HG03378 (cell line): ENCODE results near the gene ETS1.
"Not testable (repeated sequence)": the region's sequence is repeated elsewhere in the genome, so short reads cannot be mapped to it uniquely, and the experiment has no call there.

Experiments
- ATAC-seq: cut with Tn5 transposase; IDR thresholded peaks from one replicate; pipeline ENCODE4 v1.9.1; 2021; ENCODE audit warnings: mild to moderate bottlenecking, moderate library complexity; ENCODE audit not compliant: unreplicated experiment

The ETS1 gene

DNA sequence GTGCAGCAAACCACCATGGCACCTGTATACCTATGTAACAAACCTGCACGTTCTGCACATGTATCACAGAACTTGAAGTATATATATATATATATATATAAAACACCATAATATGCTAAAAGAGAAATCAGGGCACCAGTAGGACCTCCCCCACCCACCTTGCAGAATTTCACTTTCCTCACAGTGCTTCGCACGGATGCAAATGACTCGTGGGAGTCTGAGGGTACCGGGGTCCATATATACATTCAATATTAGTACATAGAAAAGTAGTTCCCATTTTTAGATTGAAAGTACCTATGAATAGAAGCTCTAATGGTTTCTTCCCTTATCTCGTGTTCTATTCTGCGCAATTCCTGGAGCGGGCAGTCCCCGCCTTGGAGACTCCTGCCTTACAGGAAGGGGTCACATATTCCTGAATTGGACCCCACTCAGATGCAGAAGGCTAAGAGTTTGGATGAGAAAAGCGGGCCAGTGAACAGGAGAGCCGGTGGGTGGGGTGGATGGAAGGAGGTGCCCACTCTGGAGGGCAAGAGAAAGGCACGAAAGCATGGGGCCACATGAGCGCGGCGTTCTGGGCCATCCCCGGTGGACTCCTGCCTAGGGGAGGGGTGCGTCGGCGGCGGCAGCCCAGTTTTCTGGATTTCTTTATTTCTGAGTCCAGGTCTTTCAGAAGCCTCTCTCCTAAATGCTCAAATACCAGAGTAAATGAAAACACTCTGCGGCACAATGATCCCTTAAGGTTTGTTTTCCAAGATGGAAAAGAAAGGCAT is 136.3 kb downstream of the ETS1 start:
- no peak for ATAC-seq

DNA sequence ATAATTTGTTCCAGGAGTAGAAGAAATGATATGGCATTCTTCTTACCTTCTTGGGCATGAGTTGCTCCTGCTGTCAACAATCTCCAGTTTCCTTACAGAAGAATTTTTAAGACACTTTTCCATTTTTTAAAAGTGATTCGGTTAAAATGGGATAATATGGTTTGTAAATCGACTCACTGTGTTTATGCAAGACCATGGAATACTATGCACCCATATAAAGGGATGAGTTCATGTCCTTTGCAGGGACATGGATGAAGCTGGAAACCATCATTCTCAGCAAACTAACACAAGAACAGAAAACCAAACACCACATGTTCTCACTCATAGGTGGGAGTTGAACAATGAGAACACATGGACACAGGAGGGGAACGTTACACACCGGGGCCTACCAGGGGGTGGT is 136.9 kb downstream of the ETS1 start:
- not testable (repeated sequence) for ATAC-seq

DNA sequence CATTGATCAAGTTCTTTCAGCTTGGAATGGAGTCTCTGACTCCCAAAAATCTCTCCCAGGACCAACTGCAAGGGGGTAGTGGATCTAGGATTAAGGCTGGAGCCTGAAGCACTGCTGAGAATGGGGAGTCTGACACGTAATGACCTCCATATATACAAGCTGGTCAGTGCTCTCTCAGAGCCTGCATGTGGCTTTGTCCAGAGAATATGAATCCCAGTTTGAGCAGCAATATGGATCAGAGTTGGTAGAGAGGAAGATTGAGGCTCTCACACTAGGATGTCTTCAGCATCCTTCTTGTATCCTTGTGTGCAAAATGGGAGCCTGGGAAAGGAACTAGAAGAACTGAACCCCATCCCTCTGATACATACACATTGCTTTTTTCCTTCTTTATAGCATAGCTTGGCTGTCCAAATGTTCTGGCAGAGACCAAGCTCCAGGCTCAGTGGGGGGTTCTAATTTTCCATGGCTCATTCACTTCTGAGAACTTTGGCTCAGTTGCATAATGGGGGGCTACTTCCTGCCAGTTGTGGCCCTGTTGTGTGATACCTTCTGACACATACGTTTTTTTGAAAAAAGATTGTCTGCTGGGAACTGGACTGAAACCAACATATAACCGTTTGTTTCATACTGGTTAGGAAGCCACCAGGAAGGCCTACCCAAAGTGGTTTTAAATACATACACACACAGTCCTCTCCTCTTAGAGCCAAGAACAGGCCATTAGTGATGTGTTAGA is 138.2 kb downstream of the ETS1 start:
- no peak for ATAC-seq

DNA sequence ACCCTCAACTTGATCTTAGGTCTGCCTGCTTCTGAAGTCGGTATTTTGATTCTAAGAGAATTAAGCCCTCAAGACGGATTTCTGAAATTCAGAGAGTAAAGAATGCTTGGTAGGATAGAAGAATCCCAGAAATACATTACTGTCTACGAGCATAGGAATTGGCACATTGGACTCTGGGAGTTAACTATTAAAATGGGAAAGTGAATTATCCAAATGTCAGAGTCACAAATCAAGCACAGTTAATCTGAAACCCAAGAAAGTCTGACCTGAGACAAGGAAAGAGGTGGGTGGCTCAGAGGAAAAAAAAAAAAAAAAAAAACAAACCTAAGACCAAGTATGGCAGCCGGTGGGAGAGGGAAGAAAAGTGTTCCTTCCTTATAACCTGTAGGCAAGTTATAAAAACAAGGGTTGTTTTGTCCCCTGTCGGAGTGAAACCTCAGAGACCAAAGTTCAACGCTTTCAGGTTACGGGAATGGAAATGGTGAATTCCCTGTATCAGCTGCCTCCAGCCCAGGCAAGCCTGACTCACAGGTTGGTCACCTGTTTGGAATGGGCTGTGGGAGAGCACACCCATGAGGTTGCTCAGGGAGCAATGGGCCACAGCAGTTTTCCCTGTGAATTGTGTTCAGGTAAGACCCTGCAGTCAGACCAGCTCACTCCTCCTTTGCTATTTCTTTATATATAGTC is 139.0 kb downstream of the ETS1 start:
- ATAC-seq = no peak

DNA sequence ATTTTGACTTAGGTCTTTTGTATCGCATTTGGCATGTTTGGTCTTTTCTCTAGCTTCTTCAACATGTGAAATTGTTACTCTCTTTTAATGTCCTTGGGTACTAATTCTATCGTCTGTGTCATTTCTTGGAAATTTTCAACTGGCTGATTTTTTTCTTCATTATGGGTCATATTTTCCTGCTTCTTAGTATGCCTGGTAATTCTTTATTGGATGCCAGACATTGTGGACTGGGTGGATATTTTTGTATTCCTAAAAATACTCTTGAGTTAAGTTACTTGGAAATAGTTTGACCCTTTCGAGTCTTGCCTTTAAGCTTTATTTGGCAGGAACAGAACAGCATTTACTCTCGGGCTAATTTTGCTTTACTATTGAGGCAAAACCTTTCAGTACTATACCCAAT is 140.1 kb downstream of the ETS1 start:
- ATAC-seq = no peak

DNA sequence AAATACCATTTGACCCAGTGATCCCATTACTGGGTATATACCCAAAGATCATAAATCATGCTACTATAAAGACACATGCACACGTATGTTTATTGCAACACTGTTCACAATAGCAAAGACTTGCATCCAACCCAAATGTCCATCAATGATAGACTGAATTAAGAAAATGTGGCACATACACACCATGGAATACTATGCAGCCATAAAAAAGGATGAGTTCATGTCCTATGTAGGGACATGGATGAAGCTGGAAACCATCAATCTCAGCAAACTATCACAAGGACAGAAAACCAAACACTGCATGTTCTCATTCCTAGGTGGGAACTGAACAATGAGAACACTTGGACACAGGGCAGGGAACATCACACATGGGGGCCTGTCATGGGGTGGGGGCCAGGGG is 141.4 kb downstream of the ETS1 start:
- ATAC-seq = not testable (repeated sequence)

DNA sequence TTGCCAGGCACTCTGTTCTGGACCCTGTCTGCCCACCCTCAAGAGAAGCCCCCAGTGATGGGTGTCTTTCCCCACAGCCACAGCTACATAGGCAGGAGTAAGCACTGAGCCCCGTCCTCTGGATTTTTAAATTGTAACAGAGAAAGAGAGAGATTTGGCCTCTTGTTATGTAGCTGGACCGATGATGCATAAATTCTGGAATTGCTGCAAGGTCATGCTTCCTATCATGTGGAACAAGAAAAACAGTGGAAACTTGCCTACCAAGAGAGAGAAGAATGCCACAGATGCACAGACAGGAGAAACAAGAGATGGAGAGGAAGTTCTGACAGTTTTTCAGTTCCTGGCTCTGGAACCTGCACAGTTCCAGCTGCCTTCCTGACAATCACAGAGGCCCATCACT is 150.2 kb downstream of the ETS1 start:
- no peak for ATAC-seq

DNA sequence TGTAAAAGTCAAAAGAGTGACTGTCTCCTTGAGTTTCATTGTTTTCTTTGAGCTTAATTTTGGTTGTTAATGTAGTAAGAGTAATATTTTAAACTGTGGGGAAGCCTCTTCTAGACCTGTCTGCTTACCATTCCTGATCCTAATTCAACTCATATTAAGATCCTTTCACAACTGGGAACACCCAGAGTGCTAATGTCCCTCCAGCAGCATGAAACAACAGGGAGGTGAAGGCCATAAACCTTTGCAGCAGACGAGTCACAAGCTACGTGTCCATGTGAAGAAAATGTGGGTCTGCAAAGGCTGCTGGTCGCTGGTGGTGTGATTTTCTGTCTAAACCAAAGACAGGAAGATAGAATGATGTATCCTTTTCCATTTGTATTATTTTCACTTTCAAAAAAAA is 152.5 kb downstream of the ETS1 start:
- ATAC-seq = no peak

DNA sequence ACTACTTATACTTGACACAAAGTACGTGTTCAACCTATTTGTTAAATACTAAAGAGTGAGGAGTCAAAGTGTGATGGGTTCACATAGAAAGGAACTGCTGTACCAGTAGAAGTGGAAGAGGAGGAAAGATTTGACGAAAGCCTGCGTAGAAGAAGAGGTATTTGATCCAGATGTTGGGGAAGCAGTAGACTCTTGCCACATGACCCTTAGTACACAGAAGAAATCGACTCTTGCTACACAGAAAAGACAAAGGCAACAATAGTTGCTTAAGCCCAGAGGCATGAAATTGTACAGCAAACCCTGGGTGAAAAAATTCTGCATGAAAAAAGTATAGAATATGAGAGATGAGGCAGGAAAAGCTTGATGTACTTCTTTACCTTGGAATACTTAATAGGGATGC is 152.9 kb downstream of the ETS1 start:
- ATAC-seq = no peak

DNA sequence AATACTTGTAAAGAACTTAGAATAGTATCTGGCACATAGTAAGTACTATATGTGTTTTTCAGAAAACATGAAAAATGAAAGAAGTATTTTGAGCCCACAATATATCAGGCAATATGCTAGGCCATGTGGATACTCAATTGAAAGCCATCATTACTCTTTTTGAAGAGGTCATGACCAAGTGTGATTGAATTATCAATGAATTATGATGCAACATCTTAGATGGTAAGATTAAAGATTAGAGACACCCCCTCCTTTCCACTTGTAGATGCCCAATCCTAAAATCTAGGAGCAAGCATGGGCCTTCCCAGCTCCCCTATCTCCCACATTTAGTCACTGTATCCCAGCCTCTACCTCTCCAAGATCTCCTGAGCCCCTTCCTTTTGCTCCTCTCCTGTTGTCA is 154.4 kb downstream of the ETS1 start:
- no peak for ATAC-seq

DNA sequence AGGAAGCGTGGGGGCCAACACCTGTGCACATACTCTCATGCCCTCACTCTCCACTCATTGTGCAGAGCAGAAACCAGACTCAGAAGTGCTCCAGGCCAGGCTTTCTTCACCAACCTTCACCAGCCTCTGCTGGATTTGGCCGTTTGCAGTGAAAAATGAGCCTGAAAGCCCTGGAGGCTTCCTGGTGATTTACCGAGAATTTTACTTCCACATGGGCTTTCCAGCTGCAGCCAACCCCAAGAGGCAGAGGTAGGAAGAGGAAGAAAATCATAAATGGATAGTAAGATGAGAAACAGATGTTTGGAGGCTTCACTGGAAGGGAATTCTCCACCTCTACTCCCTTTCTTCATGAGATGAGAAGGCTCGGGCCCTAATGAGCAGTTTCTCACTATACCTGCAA is 155.4 kb downstream of the ETS1 start:
- ATAC-seq = no peak

DNA sequence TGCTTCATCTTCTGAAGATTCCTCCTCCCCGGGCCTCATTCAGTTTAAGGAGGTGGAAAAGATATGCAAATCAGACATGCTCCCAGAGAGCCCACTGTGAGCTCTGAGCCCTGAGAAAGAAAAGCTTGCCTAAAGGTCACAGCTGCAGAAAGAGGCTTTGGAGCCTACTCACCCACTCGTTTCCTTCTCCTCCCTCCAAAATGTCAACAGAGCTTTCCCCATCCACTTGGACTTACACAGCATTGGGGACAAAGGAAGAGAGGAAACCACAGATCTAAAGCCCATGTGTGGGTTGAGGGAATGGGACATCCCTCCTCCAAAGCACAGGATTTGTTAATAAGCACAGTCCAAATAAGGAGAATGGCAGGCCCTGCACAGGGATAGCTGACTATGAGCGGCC is 158.4 kb downstream of the ETS1 start:
- no peak for ATAC-seq

DNA sequence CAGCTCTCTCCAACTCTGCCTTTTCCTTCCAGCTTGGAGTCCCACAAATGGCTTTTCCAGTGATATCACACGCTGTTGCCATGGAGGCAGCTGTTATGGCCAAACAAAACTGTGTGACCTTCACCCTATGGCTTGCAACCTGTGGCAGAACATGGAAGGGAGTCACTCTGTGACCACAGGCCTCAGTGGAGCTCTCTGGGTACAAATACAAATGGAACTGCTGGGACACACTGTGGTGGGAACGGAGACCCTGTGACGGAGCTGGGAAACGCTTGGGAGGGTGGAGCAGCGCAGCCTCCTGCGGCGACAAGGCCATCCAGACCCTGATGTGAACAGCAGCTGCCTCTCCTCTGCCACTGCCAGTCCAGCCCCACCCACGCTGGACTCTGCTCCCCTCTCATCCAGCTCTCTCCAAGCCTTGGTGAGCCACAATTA is 162.5 kb downstream of the ETS1 start:
- ATAC-seq = no peak

DNA sequence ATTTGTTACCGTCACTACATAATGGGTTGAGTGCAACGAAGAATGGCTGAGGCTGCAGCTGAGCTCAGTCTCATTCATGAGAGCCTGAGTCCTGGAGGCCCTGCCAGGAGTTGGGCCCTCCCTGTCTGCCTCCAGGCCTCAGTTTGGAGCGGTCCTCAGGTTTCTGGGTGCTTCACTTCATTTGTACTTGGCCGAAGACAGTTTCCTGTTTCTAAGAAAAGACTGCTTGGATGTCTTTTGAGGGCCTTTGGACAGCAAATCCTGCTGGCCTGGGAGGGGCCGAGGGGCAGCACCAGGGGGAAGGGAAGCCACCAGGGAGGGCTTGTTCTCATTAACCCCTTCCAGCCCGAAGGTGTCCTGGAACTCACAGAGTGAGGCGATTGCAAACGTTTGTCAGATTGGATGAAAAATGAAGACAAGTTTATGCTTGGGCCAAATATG is 163.1 kb downstream of the ETS1 start:
- ATAC-seq = no peak

DNA sequence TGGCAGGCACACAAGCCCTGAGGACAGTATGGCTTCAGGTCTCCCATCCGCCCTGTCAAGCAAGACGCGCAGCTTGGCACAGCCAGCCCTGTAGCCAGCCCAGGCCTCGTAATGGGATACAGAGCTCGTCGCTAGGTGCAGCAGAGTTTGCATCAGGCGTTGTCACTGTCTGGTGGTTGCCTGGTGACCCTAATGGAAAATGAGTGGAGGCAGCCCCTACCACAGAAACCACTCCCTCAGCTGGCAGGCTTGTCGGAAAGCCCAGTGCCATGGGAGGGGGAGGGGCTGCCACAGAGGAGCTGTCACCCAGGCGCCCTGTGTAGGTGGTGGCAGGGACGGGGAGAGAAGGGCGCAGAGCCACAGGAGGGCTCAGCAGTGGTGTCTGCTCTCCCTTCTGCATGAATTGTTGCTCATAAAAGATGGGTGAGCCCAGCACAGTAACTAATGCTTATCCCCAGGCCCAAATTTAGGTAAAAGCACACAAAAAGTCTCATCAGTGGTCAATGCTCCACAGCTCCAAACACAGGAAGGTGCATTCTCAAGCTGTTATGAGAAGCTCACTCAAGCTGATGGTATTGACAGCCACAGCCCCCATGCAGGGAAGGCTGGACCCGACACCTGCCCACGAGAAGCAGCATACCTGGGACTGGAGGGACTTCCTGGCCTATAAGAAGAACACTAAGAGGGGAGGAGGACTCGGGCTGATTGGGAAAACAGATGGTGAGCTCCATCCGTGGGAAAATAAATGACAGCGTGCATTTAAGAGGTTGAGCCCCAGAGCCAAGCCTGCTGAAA is 164.6 kb downstream of the ETS1 start:
- no peak for ATAC-seq

DNA sequence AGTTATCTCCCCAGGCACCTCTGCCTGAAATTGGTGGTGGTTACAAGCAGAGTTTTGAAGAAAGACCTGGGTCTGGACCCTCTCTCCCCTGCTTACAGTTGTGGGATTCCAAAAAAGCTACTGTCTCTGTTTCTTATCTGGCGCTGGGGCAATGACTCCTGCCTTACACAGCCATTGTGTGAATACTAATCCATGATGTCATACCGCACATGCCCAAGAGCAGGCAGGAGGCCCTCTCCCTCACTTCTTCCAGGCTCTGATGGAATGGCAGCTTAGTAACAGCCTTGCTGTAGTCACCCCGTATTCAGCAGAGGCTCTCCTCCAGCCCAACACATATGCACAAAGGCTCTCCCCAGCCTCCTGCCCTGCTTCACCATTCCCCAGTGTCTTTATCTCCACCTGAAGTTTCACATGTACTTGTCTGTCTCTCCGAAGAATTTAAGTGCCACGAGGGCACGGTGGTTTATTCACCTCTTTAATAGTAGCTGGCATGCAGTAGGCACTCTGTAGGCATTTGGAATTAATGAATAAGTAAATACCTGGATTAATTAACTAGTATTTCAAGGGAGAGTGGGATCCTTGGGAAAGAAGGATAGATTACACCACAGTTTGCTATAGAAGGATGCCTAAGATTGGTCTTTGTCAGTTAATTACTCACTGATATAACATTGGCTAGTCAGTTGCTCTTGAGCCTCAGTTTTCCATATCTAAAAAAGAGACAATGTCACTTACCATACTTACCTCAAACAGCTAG is 165.6 kb downstream of the ETS1 start:
- no peak for ATAC-seq

DNA sequence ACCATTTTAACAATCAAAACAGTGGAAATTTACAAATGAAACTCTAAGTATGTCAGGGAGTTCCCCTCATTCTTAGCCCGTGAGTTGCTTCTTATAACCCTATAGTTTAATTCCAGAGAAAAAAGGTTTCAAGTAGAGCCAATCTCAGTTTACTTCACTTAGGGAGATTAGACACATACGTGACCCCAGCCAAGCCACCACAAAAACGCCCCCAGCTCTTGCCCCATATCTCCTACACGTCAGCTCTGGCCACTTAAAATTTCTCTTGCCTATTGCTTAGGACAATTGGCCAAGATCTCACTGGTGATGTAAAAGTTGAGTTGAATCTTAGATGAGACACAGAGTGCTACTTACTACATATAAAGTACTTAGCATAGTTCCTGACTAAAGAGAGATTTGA is 166.4 kb downstream of the ETS1 start:
- ATAC-seq = no peak

DNA sequence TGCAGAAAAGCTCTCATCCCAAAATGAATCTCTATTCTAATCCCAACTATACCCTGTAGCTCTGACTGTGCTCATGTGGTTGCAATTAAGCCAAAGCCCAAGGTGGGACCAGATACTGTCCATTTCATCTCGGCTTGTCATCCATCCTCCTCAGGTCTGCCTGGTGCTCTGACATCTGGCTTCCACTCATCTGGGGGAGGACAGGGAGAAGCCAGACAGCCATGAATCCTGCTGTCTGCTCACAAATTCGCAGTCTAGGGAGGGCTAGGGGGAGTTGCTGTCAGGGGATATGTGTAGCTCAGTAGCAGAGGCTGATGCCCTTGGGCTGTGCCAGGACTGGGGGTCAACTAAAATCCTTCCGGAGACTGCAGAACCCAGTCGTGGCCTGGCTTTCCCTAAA is 167.1 kb downstream of the ETS1 start:
- no peak for ATAC-seq

DNA sequence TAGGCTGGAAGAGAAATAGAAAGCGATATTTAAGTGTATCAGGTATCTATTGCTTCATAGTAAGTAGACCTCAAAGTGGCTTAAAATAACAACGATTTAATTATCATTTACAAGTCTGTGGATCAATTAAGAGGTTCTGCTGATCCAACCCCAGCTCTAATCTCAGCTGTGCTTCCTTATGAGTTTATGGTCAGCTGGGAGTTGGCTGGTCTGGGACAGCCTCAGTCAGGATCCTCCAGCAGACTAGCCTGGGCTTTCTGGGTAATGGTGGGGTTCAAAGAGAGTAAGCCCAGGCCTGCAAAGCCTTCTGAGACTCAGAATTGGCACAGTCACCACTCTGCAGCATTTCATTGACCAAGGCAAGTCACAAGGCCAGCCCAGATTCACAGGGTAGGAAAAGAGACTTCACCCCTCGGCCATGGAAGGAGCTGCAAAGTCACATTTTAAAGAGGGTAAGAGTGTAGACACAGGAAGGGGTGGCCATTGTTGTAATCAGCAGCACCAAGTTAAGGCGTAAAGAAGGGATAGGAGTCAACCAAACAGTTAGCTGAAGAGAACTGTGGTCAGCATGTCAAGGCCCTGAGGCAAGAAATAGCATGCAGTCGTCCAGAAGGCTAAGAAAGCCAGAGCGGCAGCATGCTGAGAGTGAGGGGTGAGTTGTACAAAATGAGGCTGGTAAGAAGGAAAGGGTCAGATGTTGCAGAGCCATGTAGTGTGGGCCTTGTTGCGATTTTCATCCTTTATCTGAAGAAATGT is 168.2 kb downstream of the ETS1 start:
- ATAC-seq = no peak
